Pulmonary artery endothelial cell (primary cell): ENCODE data around the gene MSGN1. TPM values are rescaled to one million over a fixed set of nuclear protein-coding genes. Genes with fewer than 3 reads are reported as not detected.
A peak's percentile ranks its signal among the peaks of the same experiment; 100 is the strongest.
"Not testable (repeated sequence)": the region's sequence is repeated elsewhere in the genome, so short reads cannot be mapped to it uniquely, and the experiment has no call there.

Experiments
- DNase-seq: peaks from one replicate; pipeline ENCODE4 v3.0.0-alpha.2; 2011; ENCODE audit warnings: low read depth, low spot score
- total RNA-seq: library from RNA; depleted of rRNA; stranded (reverse); fragments of >200 nt; gene quantifications from 2 replicates; pipeline ENCODE4 v1.2.3, GENCODE V29; 2014

MSGN1 gene
- total RNA-seq, 1 donor from 2014 or later: not detected

DNA sequence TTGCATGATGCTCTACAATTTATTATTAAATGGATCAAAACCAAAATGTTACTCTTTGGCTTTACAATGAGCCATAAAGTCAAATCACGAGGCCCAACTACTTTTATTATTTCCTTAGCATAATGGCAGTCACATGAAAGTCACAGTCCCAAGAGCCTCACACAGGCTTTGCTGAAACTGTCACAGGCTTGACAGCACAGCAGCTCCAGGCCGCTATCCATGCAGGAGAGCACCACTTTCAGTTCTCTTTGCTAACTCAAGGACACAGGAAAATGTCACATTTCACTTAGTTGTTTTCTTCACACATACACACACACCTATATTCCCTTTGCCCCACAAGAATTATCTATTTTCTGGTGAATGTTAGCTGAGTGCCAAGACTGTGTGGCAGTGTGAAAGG lies 11.1 kb upstream of the MSGN1 start:
- no peak for DNase-seq

DNA sequence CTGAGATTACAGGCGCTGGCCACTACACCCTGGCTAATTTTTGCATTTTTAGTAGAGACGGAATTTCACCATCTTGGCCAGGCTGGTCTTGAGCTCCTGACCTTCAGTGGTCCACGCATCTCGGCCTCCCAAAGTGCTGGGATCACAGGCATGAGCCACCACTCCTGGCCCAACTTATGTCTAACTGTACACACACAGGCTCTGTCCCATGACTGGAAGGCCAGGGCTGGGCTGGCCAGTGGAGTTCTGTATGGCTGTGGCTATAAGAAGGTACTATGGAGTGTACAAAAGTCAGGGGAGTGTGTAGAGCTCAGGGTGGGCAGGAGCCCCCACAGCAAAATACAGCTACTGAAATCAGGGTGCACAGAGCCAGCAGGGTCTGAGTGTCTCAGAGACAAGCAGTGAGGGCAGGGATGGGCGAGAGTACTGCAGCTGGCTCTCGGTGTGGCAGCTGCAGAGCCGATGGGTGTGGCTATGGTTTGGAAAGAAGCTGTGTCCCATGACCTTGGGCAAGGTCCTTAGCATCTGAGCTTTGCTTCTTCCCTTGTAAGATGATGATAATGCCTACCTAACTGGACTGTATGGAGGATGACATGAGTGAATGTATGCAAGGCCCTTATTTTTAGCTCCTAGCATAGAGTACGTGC lies 10.4 kb upstream of the MSGN1 start:
- no peak for DNase-seq

DNA sequence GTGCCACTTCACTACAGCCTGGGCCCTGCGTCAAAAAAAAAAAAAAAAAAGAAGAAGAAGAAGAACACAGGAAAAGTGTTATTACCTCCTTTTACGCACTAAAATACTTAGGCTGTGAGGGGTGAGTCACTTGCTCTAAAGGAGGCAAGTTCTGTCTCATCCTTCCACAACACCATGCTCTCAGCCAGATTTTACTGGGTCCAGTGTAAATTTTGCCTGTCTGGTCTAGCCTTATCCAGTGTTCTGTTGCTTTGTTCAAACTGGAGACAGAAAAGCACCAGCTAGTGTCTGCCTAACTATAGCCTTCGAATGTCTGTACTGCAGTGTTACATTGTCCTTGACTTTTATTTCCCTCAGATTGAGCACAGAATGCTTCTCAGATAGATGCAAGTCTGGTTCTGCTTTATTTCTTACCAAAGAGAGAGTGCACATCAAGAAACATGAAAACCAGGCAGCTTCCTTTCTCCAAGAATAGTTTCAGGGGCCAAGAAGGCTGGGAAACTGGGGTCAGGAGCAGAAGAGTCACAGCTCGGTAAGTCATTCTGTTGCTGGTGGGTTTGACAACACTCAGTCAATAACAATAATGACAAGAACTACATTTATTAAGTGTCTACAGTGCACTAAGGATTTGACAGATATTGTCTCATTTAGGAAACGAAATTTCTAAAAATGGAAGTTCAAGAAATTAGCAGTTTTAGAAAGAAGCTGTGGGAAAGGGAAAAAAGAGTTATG lies 3.1 kb upstream of the MSGN1 start:
- DNase-seq: no peak

DNA sequence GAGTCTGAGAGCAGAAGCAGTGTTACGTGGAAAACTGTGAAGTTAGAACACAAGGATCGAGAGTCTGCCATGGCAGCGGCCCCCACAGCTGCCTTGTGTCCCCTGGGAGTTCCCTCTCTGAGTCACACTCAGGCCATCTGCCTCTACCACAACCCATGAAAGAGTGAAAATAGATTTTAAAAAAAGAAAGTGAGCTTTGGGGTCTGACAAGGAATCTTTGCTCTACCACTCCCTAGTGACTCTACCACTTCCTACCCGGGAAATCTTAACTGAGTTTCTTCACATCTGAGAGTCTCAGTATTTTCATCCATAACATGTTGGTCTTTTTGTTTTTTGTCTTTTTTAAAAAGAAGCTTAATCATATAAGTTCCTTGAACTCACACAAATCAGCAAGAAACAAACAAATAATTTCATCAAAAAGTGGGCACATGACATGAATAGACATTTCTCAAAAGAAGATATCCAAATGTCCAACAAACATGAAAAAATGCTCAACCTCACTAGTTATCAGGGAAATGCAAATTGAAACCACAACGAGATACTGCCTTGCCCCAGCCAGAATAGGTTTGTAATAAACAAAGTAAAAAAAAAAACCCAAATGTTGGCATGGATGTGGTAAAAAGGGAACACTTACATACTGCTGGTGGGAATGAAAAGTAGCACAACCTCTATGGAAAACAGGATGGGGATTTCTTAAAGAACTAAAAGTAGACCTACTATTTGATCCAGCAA lies 2.4 kb upstream of the MSGN1 start:
- no peak for DNase-seq

DNA sequence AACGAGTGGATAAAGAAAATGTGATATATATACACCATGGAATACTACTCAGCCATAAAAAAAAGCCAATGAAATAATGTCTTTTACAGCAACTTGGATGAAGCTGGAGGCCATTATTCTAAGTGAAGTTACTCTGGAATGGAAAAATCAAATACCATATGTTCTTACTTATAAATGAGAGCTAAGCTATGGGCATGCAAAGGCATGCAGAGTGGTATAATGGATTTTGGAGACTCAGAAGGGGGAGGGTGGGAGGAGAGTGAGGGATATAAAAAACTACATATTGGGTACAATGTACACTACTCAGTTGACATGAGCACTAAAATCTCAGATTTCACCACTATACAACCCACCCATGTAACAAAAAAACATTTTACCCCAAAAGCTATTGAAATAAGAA lies 1.7 kb upstream of the MSGN1 start:
- DNase-seq: no peak

DNA sequence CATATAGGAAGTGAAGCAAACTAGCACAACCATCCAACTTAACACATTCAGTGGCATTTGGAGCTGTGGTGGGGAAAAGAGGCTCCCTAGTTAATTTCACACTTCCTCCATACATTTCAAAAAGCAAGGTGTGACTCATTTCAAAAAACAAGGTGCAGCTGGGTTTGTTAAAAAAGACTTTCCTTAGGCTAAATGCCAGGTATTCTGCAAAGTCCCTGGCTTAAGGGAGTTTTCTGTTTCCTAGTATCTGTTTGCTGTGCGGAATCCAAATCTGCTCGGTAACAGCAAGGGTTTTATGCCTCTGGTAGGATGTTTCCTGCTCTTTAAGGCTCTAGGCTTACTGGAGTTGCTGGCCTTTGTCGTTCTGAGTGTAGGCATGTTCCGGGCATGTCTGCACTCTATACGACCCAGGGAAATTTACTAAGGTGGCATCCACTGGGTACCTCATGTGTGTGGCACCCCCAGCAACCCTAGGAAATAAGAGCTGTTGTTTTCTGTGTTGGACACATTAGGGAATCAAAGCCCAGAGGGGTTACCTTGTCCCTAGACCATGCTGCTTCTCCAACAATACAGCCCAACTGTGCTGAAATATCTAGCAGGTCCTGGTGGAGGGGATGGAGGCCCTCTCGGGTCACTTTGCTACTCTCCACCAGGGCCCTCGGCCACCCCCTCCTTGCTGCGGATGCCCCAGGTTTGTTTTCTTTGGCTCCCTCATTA lies 634 bp upstream of the MSGN1 start:
- no peak for DNase-seq

DNA sequence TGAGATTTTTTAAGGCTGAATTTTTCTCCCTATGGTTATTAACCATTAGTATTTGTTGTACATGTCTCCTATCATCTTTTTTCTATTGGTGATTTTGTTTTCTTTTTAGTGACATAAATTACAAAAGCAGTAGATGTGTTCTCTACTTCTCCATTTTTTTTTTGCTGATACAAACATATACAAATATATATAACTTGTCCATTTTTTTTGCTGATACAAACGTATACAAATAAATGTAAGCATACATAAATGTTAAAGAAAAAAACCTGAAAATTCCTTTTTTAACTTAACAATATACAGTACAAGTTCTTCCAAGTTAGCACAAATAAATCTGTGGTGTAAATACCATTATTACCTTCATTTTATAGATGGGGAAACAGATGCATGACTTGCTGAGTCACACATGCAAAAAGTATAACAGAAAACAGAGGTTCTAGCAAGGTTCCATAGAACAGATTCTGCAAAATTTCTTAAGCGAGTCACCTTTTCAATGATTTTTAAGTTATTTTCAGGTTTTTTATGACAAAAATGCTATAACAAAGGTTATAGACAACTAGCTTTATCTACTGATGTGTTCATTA lies 2.1 kb downstream of the MSGN1 start:
- DNase-seq: no peak

DNA sequence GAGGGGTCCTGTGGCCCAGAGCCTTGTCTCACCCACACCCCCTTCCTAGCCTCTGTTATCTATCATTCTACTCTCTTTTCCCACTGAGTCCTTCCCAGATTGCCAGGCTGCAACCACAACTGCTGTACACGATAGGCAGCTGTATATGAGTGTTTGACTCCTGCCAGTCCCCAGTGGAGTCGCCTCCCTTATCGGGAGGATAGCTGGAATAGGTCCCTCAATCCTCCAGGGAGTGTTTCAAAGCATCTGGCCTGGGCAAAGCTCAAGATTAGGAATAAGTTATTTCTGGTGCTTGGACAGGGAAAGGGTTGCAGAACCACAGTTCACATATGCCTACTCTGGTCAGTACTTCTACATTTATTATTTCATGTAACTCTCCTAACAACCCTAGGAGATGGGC lies 4.8 kb downstream of the MSGN1 start:
- DNase-seq: no peak

DNA sequence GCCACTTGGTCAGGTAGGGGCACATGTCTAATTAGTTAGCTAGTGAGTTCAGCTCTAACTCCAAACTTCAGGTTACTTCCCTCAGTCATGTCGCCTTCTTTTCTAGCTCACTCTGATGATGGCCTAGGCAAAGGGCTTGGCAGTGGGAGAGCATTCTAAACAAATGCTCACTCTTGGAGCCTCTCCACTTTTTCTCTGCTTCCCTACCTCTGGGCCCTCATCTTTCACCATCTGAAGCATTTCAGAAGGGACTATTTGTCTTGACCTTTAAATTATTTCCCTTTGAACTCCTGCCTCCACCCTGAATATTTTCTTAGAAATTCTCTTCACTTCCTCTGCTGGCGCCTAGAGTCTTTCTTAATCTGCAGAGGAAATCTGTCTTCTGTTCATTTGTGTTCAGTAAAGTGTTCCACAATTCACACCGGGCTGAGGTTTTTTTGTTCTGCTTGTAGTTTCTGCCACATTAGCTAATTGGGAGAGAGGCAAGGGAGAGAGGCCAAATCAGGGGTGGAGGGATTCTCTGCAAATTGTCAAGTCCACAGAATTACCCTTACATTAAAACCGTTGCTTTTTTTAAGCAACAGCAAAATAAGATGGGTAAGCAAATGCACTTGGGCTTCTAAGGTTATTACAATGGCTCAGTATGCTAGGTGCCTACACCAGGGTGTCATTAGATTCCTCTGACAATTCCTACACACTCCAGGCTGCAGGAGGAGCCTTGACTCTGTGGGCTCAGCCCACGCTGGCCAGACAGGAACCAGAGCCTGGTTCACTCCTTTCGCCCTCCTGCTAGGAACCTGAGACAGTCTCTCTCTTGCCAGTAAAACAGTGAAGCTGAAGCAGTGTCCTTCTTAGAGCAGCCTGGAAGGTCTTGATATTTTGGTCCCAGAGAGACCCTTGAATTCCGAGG lies 5.5 kb downstream of the MSGN1 start:
- DNase-seq: no peak

DNA sequence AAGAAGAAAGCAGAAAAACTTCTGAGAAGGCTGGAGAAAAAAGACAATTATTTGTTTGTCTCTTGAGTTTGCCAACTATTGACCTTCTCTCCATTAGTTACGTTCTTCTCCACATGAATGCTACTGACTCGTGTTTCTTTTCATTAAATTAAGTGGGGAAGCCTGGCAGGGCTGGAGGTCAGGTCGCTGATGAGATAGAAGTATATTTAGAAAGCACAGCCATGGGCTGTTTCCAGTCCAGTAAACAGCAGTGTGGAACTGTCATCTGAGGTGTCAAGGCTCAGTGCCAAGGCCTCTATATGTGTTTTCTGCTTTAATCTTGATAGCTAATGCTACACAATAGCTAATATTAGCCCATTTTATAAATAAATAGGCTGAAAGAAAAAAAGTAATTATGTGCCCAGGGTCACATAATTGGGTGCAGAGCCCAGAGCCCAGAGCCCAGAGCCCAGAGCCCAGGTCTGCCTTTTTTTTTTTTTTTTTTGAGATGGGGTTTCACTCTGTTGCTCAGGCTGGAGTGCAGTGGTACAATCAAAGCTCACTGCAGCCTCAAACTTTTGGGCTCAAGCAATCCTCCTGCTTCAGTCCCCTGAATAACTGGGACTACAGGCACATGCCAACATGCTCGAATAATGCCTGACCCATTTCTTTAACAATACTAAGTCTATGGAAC lies 6.3 kb downstream of the MSGN1 start:
- no peak for DNase-seq

DNA sequence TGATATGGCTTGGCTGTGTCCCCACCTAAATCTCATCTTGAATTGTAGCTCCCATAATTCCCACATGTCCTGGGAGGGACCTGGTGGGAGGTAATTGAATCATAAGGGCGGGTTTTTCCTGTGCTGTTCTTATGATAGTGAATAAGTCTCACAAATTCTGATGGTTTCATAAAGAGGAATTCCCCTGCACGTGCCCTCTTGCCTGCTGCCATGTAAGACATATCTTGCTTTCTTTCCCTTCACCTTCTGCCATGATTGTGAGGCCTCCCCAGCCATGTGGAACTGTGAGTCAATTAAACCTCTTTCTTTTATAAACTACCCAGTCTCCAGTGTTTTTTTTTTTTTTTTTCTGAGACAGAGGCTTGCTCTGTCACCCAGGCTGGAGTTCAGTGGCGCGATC lies 7.4 kb downstream of the MSGN1 start:
- DNase-seq: not testable (repeated sequence)

DNA sequence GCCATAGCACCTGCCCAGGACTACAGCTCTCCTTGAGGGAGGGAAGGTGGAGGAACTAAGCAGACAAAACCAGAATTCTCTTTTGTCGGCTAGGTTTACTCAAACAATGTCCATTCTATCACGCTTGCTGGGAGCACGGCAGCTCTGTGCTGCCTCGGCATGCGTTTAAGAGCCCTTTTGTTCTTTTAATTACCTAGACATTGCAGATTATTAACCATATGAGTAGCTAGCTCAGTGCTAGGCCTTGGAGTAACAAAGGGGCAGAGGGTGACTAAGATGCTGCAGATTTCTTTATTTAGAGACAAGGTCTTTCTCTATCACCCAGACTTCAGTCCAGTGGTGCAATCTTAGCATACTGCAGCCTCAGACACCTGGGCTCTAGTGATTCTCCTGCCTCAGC lies 11.1 kb downstream of the MSGN1 start:
- no peak for DNase-seq

DNA sequence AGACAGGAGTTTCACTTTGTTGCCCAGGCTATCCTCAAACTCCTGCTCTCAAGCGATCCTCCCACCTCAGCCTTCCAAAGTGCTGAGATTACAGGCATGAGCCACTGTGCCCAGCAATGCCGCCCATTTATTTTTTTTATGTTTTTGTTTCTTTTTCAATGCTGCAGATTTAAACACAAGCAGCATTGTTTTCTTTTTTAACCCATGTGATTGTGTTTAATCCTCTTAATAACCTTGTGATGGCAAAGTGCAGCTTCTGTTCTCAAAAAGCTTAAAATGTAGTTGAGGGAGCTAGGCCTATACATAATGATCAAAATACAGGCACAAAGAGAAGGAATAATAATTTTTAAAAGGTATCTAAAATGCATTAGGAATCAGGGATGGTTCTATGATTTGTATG lies 11.5 kb downstream of the MSGN1 start:
- no peak for DNase-seq

DNA sequence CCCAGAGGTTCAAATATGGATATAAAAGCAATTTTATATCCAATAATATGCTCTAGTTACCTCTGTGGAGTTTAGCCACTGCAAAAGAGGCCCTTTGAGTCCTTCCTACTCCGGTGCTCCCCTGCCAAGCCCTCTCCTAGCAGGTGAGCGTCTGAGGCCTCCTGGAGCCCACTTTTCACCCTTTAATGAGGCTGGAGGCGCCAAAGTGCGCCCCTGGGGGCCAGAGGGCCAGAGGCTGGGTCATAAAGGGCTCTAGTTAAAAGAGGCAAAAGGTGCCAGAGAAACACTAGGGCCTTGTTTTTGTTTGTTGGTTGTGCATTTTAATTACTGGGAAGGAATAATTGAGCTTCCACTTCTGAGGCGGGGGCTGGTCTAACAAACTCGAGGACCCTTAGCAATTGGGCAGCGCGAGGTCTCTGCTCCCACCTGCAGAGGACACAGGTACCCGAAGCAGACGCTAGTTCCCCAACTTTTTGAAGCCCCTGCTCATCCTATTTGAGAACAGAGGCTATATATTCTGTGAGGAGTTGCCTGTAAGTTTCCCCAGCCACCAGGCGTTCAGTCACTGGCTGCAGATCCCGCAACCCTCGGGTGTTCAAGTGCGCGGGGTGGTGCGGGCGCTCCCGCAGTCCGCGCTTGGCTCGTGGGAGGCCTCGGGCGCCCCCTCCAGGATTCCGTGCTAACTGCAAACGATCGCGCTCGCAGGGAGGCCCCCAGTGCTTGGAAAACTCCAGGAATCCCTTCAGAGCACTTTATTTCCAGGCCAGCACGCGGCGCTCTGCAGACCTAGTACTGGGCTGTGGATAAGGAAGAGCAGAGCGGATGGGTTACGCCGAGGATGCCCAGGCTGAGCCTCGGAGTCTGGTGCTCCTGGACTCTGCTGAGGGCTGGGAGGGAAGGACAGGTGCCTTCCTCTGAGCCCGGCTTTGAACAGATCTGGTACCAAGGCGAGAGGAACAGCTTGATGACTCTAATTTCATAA lies 14.1 kb downstream of the MSGN1 start:
- DNase-seq: peak; percentile 67

DNA sequence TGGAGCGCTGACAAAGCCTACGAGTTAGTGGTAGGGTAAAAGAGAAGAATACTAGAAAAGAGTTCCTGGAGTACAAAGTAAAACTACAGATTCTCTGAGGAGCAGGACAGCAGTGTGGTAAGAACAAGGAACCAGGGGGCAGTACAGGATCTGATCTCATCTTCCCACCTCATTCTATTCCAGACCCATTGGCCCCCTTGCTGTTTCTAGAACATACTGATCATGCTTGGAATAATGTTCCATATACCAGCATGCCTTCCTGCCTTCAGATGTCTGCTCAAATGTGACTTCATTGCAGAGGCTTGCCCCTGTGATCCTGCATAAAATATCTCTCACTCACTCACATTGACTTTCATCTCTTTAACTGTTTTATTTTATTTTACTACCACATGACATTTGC lies 19.3 kb downstream of the MSGN1 start:
- no peak for DNase-seq

DNA sequence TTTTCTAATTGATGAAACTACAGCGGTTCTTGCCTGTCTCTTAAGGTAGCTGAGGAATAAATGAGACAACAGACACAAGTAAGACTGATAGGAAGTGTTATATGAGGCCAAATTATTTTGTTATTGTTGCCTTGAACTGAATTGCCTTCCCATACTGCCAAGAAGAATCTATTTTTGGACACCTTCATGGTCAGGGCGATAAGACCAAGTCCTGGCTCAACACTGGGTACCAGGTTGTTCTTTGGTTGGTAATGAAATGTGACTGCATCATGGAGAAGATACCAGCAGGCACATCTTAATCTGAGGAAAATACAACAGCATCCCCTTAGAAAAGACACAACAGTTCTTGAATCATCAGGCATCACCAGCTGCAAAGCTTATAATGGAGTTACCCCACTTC lies 23.7 kb downstream of the MSGN1 start:
- no peak for DNase-seq

DNA sequence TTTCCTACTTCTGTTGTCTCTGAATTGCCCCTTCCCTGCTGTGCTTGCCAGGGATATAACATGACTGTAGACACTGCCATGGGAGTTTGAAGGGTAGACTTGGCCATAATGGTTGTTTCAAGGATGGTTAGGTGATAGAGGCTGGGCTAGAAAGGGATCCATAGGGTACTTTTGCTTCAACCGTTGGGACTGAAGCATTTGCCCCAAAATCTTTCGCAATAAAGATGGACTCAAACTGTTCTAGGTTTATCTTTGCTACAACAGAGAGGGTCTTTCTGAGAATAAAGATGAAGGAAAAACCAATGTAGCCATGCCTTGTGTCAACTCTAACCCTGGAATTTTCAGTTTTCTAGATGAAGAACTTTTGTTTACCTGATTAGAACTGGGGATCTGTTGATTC lies 27.2 kb downstream of the MSGN1 start:
- no peak for DNase-seq

DNA sequence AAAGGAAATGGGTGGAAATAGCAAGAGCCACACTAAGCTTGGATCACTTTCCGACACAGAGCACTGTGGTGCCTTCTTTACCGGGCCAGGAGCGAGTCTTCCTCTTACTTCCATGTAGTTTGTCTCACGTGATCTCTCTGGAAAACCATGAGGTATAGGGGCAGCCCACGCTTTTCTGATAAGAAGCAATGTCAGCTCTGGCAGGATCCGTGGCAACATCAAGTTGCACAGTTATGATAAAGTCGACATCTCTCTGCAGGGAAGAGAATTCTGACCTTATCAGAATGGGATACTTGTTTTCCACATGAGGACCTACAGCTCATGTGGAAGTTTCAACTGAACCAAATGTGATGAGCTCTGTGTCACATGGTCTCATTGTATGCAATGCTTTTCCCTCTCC lies 29.5 kb downstream of the MSGN1 start:
- DNase-seq: no peak

DNA sequence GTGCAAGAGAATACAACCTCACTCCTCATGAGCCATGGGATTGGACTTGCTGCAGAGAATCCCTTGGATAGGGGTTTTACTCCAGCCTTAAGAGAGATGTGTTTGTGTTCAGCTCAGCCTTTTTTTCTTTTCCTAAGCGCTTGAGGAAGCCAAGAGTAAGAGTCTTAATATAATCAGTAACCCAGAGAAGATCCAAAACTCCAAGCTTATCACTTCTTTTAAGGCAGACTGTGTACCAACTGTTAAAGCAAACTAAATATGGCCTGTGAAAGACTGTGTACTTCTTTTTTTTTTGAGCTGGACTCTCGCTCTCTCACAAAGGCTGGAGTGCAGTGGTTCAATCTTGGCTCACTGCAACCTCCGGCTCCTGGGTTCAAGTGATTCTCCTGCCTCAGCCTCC lies 30.4 kb downstream of the MSGN1 start:
- DNase-seq: no peak
